Breast epithelium (tissue), 4 donors: ENCODE measurements around the gene TRAF3IP1. TPM values are rescaled to one million over a fixed set of nuclear protein-coding genes. Genes with fewer than 3 reads are reported as not detected.
A peak's percentile ranks its signal among the peaks of the same experiment; 100 is the strongest.

Source experiments
- DNase-seq, 2 donors: peaks; one replicate each; pipeline ENCODE4 v3.0.0-alpha.2; 2019; ENCODE audit warnings: low spot score in 2 of 2
- H3K27ac ChIP-seq, 2 donors: fragments of 200-600 bp; sonication (generic) in 1 of 2; one replicate each; pipeline ENCODE4 v1.5.1; 2016 to 2019; ENCODE audit warnings: mild to moderate bottlenecking in 1 of 2
- H3K27me3 ChIP-seq, 2 donors: fragments of 200-600 bp; sonication (generic) in 1 of 2; one replicate each; pipeline versions ENCODE4 v1.5.1 to v1.6.0; 2017 to 2019; ENCODE audit warnings: control low read depth in 1 of 2, mild to moderate bottlenecking in 1 of 2
- H3K36me3 ChIP-seq: fragments of 200-600 bp; one replicate; pipeline ENCODE4 v1.5.1; 2019
- H3K4me1 ChIP-seq, 2 donors: fragments of 200-600 bp; sonication (generic); one replicate each; pipeline ENCODE4 v1.5.1; 2016 to 2019; ENCODE audit warnings: control low read depth in 1 of 2
- H3K4me3 ChIP-seq, 3 donors: fragments of 200-600 bp; sonication (generic); 1 replicate in 2 of 3; 2 replicates in 1 of 3; pipeline ENCODE4 v1.5.1; 2016 to 2019; ENCODE audit warnings: mild to moderate bottlenecking in 3 of 3, moderate library complexity in 2 of 3
- H3K9me3 ChIP-seq, 2 donors: fragments of 200-600 bp; sonication (generic) in 1 of 2; one replicate each; pipeline ENCODE4 v1.5.1; 2016 to 2019; ENCODE audit warnings: control low read depth in 1 of 2
- CTCF ChIP-seq, 3 donors: fragments of 450-650 bp; IDR thresholded peaks; one replicate each; pipeline ENCODE4 v1.5.1; 2016 to 2017; ENCODE audit warnings: antibody characterized with exemption in 3 of 3, mild to moderate bottlenecking in 3 of 3, moderate library complexity in 3 of 3
- POLR2A ChIP-seq: fragments of 450-650 bp; IDR thresholded peaks from one replicate; pipeline ENCODE4 v1.6.1; 2016; ENCODE audit warnings: antibody characterized with exemption, mild to moderate bottlenecking, moderate library complexity
- POLR2AphosphoS5 ChIP-seq, 3 donors: sonication (generic); formaldehyde crosslinking; IDR thresholded peaks; one replicate each; pipeline ENCODE4 v1.6.1; 2017; ENCODE audit warnings: antibody characterized with exemption in 3 of 3
- intact Hi-C: fragments of 100-400 bp; cut with DNase I; formaldehyde crosslinking; loops from one replicate; pipeline ENCODE4 v1.15.1; 2023; ENCODE audit warnings: low total_unique reads
- total RNA-seq, 3 donors: library from RNA; depleted of rRNA; stranded (reverse); fragments of >200 nt; gene quantifications; one replicate each; pipeline ENCODE4 v1.1.0, GENCODE V29; 2016

Gene TRAF3IP1
- total RNA-seq, 3 donors from 2014 or later = 12.1 to 20.6 (median 15.7) TPM

- DNase-seq = peak; percentile 98 to 99
- no peaks in the 10 kb centered on the region for H3K36me3 ChIP-seq
- peak in 2 of 3 donors; percentile 27 to 28 for TF ChIP-seq CTCF (IDR thresholded peaks at IDR 0.05)
- peak; percentile 64 for TF ChIP-seq POLR2A
- peak; percentile 89 to 97 (median 96) for TF ChIP-seq POLR2AphosphoS5 (IDR thresholded peaks at IDR 0.05)
- H3K4me3 ChIP-seq = peak overlapping the region; percentile 83 to 86 (median 86)
- intact Hi-C loops = no loop called here
- H3K27me3 ChIP-seq = no peaks in the 10 kb centered on the region
- H3K27ac ChIP-seq = peak overlapping the region; percentile 97 to 99
- peaks cover 14 to 19% of the 10 kb centered on the region in 2 donors for H3K4me1 ChIP-seq
- no peaks in the 10 kb centered on the region for H3K9me3 ChIP-seq
Measured at GRCh38 chr2:238288650-238289573, 31.4 kb upstream of the TRAF3IP1 start.

- TF ChIP-seq CTCF (IDR thresholded peaks at IDR 0.05) = no peak
- TF ChIP-seq POLR2A = no peak
- TF ChIP-seq POLR2AphosphoS5 (IDR thresholded peaks at IDR 0.05) = no peak
- intact Hi-C loops = no loop called here
- no peak for DNase-seq
- H3K36me3 ChIP-seq = no peaks in the 10 kb centered on the region
- peak overlapping the region; percentile 97 to 99 for H3K27ac ChIP-seq
- peaks cover 12 to 15% of the 10 kb centered on the region in 2 donors for H3K4me1 ChIP-seq
- peak overlapping the region; percentile 83 to 86 (median 86) for H3K4me3 ChIP-seq
- H3K27me3 ChIP-seq = no peaks in the 10 kb centered on the region
- no peaks in the 10 kb centered on the region for H3K9me3 ChIP-seq
Measured at GRCh38 chr2:238289574-238289973, 30.7 kb upstream of the TRAF3IP1 start.

- Histone ChIP-seq H3K9me3 (no peaks in the 10 kb centered on the region), H3K4me1 (peaks cover 7 to 9% of the 10 kb centered on the region in 2 donors), H3K36me3 (no peaks in the 10 kb centered on the region), H3K27me3 (no peaks in the 10 kb centered on the region), H3K4me3 (peak overlapping the region in 1 of 3 donors; percentile 86), H3K27ac (peak overlapping the region; percentile 97 to 99)
- intact Hi-C loops = no loop called here
- DNase-seq = peak; percentile 88 to 92
- TF ChIP-seq CTCF (IDR thresholded peaks at IDR 0.05) (no peak), POLR2AphosphoS5 (IDR thresholded peaks at IDR 0.05) (peak in 2 of 3 donors; percentile 29 to 58)
Measured at GRCh38 chr2:238290091-238290509, 30.2 kb upstream of the TRAF3IP1 start.

- Histone ChIP-seq H3K4me3 (no peak overlapping the region), H3K4me1 (peaks cover 3 to 5% of the 10 kb centered on the region in 2 donors), H3K36me3 (no peaks in the 10 kb centered on the region), H3K27ac (peak overlapping the region; percentile 97 to 99), H3K9me3 (no peaks in the 10 kb centered on the region), H3K27me3 (no peaks in the 10 kb centered on the region)
- DNase-seq = no peak
- TF ChIP-seq CTCF (IDR thresholded peaks at IDR 0.05) = no peak
- TF ChIP-seq POLR2A = no peak
- no peak for TF ChIP-seq POLR2AphosphoS5 (IDR thresholded peaks at IDR 0.05)
- intact Hi-C loops = no loop called here
Measured at GRCh38 chr2:238290715-238291549, 29.4 kb upstream of the TRAF3IP1 start.
